ENCODE data around the gene DNAH10.

DNAH10 gene

DNA sequence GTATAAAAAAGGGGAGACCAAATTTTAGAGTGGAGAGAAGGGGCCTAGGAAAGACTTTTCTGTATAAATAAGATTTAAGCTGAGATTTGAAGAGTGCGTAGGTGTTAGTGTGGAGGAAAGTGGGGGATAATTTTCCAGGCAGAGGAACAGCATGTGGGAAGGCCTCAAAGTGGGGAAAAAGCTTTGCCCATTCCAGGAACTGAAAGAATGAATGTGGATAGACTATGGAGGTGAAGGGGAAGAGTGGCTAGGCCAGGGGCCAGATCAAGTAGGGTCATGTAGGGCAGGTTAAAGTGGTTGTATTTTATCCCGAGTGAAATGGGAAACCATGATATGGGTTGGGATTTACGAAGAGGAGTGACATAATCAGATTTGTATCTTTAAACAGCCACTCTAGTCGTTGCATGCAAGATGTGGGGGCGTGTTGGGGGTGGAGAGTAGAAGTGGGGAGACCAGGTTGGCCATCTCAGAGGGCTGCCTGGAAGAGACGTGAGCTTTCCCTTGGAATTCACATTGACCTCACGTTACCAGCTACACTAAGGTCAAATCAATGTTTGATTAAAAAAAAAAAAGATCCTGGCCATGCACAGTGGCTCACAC lies 214.2 kb downstream of the DNAH10 start:
- no peak for DNase-seq (ENCODE audit: insufficient read length, low spot score)
- TF ChIP-seq, protein P1, sequence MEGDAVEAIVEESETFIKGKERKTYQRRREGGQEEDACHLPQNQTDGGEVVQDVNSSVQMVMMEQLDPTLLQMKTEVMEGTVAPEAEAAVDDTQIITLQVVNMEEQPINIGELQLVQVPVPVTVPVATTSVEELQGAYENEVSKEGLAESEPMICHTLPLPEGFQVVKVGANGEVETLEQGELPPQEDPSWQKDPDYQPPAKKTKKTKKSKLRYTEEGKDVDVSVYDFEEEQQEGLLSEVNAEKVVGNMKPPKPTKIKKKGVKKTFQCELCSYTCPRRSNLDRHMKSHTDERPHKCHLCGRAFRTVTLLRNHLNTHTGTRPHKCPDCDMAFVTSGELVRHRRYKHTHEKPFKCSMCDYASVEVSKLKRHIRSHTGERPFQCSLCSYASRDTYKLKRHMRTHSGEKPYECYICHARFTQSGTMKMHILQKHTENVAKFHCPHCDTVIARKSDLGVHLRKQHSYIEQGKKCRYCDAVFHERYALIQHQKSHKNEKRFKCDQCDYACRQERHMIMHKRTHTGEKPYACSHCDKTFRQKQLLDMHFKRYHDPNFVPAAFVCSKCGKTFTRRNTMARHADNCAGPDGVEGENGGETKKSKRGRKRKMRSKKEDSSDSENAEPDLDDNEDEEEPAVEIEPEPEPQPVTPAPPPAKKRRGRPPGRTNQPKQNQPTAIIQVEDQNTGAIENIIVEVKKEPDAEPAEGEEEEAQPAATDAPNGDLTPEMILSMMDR (IDR thresholded peaks at IDR 0.05; ENCODE audit: insufficient read depth, missing control alignments): no peak
- no peak for FAIRE-seq

DNA sequence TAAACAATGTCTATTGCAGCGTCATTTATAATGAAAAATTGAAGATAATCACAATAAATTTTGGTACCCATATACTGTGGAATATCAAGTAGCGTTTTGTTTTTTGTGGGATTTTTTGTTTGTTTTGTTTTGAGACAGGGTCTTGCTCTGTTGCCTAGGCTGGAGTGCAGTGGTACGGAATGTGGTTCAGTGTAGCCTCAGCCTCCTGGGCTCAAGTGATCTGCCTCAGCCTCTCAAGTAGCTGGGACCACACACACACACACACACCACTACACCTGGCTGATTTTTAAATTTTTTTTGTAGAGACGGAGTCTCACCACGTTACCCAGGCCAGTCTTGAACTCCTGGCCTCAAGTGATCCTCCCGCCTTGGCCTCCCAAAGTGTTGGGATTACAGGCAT lies 217.5 kb downstream of the DNAH10 start:
- FAIRE-seq (no peak), DNase-seq (ENCODE audit: insufficient read length, low spot score) (no peak)
- TF ChIP-seq, protein P1 (IDR thresholded peaks at IDR 0.05; ENCODE audit: insufficient read depth, missing control alignments): no peak

DNA sequence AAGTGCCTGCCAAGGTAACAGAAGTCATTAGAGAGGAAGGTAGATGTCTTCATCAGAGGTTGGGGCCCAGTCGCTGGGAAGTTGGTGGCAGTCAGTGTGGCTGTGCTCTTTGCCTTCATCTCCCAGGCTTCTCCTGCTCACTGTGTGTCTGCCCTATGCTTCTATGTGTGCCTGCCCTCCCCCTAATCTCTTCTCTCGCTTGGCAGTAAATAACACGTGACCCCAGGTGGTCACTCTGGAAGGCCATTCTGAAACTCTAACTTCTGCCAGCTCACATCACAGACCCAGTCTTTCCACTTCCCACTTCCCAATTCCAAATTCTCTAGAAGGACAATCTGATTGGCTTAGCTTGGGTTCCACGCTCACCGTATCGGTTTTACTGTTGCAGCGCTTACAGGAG lies 220.2 kb downstream of the DNAH10 start:
- TF ChIP-seq, protein P1 (IDR thresholded peaks at IDR 0.05; ENCODE audit: insufficient read depth, missing control alignments): no peak
- FAIRE-seq: no peak
- DNase-seq (ENCODE audit: insufficient read length, low spot score): no peak

DNA sequence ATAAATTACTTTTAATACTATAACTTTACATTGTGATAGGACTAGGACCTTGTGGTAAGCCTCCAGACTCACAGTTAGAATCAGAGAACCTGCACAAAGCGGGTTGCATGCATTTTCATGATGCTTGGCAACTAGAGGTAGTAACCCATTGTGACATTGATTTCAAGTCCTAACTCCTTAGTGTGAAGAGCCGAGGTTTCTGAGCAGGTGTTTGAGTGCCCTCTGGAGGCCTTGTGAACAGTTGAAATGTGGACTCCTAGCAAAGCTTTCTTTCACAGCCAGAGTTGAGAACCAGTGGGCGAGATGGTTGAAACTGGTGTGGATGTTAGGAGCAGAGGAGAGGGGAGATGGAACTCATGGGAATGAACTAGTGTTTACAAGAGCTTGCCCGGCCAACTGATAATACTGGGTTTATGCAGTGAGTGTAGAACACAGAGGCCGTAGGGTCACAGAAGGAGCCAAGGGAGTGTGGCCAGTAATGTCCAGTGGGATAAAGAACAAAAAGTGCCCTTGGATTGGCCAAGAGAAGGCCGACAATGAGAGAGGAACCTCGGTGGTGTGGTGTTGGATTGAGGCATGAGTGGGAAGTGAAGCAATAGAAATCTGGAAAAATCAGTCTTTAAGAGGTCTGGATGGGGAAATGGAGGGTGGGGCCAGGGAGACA lies 221.9 kb downstream of the DNAH10 start:
- no peak for DNase-seq (ENCODE audit: insufficient read length, low spot score)
- FAIRE-seq: peak; percentile 67

DNA sequence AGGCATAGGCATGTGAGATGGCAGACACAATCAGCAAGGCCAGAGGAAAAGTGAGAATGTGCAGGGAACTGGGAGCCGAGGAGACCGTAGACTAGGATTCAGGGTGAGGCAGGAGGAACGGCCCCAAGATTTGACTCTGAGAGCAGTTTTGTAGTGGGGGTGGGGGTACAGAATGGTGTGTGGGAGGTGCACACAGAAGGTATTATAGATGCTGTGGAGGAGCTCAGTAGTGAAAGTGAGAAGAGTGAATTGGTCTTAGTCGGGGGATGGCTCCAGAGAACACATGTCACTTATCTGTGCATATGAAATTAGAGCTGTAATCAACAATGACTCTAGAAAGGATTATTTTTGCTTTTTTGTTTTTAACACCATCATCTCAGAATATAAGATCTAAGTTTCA lies 222.8 kb downstream of the DNAH10 start:
- FAIRE-seq (no peak), DNase-seq (ENCODE audit: insufficient read length, low spot score) (no peak)
- TF ChIP-seq, protein P1 (IDR thresholded peaks at IDR 0.05; ENCODE audit: insufficient read depth, missing control alignments): no peak

More for the DNA sequence above, 221.9 kb downstream of the DNAH10 start:
- TF ChIP-seq, protein P1 (IDR thresholded peaks at IDR 0.05; ENCODE audit: insufficient read depth, missing control alignments): peak; percentile 62
